GM12878 (cell line): ENCODE results near the gene COA1. TPM values are rescaled to one million over a fixed set of nuclear protein-coding genes. Genes with fewer than 3 reads are reported as not detected.

Experiments
- CHD1 ChIP-seq: IDR thresholded peaks from 2 replicates; pipeline ENCODE4 v1.6.1; 2012; ENCODE audit warnings: low read depth, low read length, improper control_type of control experiment
- EGR1 ChIP-seq, 2 experiments: IDR thresholded peaks; 1 replicate in 1 of 2; 2 replicates in 1 of 2; pipeline ENCODE4 v1.6.1; 2011 to 2012; ENCODE audit warnings: low read depth in 2 of 2, low read length in 2 of 2, borderline replicate concordance in 1 of 2, mild to moderate bottlenecking in 1 of 2, moderate library complexity in 1 of 2
- ESRRA ChIP-seq: IDR thresholded peaks from 2 replicates; pipeline ENCODE4 v1.6.1; 2012; ENCODE audit warnings: mild to moderate bottlenecking, low read length, improper control_type of control experiment
- FOXM1 ChIP-seq: IDR thresholded peaks from 2 replicates; pipeline ENCODE4 v1.6.1; 2012; ENCODE audit warnings: low read depth, mild to moderate bottlenecking, inconsistent platforms, low read length, moderate library complexity
- NFYA ChIP-seq: IDR thresholded peaks from 2 replicates; pipeline ENCODE4 v1.6.1; 2011; ENCODE audit warnings: low read depth, mild to moderate bottlenecking, low read length, improper control_type of control experiment, borderline replicate concordance
- POU2F2 ChIP-seq: IDR thresholded peaks from 3 replicates; pipeline ENCODE4 v1.6.1; 2011; ENCODE audit warnings: low read depth, mild to moderate bottlenecking, low read length, borderline replicate concordance
- TARDBP ChIP-seq: IDR thresholded peaks from 2 replicates; pipeline ENCODE4 v1.6.1; 2016; ENCODE audit warnings: borderline replicate concordance
- TBL1XR1 ChIP-seq: IDR thresholded peaks from 2 replicates; pipeline ENCODE4 v1.6.1; 2012; ENCODE audit warnings: low read depth, low read length, improper control_type of control experiment
- ZSCAN29 ChIP-seq: fragments of 450-650 bp; IDR thresholded peaks from 2 replicates; pipeline ENCODE4 v1.6.1; 2017; ENCODE audit warnings: mild to moderate bottlenecking, moderate library complexity
- polyA plus RNA-seq, 11 experiments: library from polyadenylated mRNA; depleted of rRNA in 4 of 11; unstranded in 6 of 11; stranded (reverse) in 5 of 11; fragments of >200 nt; fragmentation: Nextera tagmentation in 4 of 11; fragmentation: Illumina TruSeq in 1 of 11; extraction: Ambion mirVana in 4 of 11; extraction: Trizol in 1 of 11; gene quantifications; 1 replicate in 1 of 11; 2 replicates in 10 of 11; pipeline versions ENCODE4 v1.2.1 to v1.2.3, GENCODE V29; 2011 to 2016; ENCODE audit warnings: inconsistent platforms in 2 of 11, missing spikeins in 2 of 11, low read depth in 1 of 11
- total RNA-seq, 4 experiments: library from RNA; depleted of rRNA in 3 of 4; stranded (reverse); fragments of >200 nt in 3 of 4; fragmentation: Illumina TruSeq in 1 of 4; extraction: Trizol in 1 of 4; gene quantifications; 2 replicates each; pipeline versions ENCODE4 v1.2.1 to v1.2.3, GENCODE V29; 2013 to 2021
- TF ChIP-seq, protein P1 (sequence below): fragments of 450-650 bp; IDR thresholded peaks from 2 replicates; pipeline ENCODE4 v1.6.1; 2017; ENCODE audit warnings: mild to moderate bottlenecking, low read depth, inconsistent platforms; ENCODE audit not compliant: poor library complexity, severe bottlenecking
- TF ChIP-seq, protein P2 (sequence below): fragments of 450-650 bp; IDR thresholded peaks from 2 replicates; pipeline ENCODE4 v1.6.1; 2017; ENCODE audit warnings: borderline replicate concordance

COA1 gene
- total and polyA plus RNA-seq, 10 of the 15 experiments (the other 5 are each of a cell fraction or from before 2014, with no cell fraction given) = 83.1 to 258 (median 111) TPM

DNA sequence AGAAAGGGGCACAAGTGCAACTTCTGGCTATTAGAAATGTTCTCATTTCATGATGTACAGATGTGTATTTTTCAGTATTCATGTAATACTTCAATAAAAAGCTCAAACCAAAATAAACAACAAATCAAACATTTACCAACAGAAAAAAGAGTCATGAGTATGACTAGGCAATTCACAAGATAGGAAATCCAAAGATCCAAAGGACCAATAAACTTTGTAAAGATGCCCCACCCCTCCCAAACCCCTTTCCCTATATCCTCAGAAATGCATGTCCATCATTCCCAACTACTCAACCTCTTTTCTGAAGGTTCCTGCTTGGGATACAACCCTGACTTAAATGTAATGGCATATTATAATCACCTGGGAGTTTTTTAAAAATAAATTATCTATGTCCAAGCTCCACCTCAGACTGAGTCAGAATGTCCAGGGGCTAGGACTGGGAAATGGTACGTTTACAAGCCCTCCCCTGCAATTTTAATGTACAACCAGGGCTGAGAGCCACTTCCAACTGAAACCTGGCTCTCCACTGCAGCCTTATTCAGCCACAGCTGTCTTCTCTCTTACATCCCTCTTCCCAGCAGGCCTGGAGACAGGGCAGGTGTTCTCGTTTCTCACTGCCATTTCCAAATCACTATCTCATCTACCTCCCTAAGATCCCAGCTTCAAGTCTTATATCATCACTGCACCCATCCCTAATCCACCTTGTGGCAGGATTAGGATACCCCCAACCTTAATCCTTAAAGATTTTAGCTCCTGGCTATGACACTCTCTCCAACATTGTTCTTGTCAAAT, 36.5 kb downstream of the COA1 start (continued):
- TF ChIP-seq, protein P1, sequence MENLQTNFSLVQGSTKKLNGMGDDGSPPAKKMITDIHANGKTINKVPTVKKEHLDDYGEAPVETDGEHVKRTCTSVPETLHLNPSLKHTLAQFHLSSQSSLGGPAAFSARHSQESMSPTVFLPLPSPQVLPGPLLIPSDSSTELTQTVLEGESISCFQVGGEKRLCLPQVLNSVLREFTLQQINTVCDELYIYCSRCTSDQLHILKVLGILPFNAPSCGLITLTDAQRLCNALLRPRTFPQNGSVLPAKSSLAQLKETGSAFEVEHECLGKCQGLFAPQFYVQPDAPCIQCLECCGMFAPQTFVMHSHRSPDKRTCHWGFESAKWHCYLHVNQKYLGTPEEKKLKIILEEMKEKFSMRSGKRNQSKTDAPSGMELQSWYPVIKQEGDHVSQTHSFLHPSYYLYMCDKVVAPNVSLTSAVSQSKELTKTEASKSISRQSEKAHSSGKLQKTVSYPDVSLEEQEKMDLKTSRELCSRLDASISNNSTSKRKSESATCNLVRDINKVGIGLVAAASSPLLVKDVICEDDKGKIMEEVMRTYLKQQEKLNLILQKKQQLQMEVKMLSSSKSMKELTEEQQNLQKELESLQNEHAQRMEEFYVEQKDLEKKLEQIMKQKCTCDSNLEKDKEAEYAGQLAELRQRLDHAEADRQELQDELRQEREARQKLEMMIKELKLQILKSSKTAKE = no peak
- TF ChIP-seq ZSCAN29 = no peak
- no peak for TF ChIP-seq CHD1
- TF ChIP-seq NFYA = no peak
- TF ChIP-seq TARDBP = no peak
- no peak for TF ChIP-seq FOXM1
- TF ChIP-seq EGR1 (IDR thresholded peaks at IDR 0.05; ENCODE audit: borderline replicate concordance in 1 of 2, low read depth in 2 of 2, low read length in 2 of 2) = no peak
- TF ChIP-seq, protein P2, sequence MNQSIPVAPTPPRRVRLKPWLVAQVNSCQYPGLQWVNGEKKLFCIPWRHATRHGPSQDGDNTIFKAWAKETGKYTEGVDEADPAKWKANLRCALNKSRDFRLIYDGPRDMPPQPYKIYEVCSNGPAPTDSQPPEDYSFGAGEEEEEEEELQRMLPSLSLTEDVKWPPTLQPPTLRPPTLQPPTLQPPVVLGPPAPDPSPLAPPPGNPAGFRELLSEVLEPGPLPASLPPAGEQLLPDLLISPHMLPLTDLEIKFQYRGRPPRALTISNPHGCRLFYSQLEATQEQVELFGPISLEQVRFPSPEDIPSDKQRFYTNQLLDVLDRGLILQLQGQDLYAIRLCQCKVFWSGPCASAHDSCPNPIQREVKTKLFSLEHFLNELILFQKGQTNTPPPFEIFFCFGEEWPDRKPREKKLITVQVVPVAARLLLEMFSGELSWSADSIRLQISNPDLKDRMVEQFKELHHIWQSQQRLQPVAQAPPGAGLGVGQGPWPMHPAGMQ = no peak
- no peak for TF ChIP-seq TBL1XR1
- TF ChIP-seq ESRRA = no peak
- no peak for TF ChIP-seq POU2F2
